GM03348 (cell line): Measurements from ENCODE around the gene NPVF.
A peak's percentile ranks its signal among the peaks of the same experiment; 100 is the strongest.

Experiments
- DNase-seq: peaks from one replicate; pipeline ENCODE4 v3.0.0; 2012; ENCODE audit warnings: low spot score

Gene NPVF

GRCh38 chr7:25234336-25234735, 6.0 kb upstream of the NPVF start:
- DNase-seq, result no peak

GRCh38 chr7:25223206-25223605, 5.1 kb downstream of the NPVF start:
- DNase-seq, result no peak

GRCh38 chr7:25222666-25223065, 5.6 kb downstream of the NPVF start:
- DNase-seq, result no peak

- DNase-seq, result no peak
Observed at GRCh38 chr7:25221009-25221408, 7.3 kb downstream of the NPVF start.

- DNase-seq, result no peak
Observed at GRCh38 chr7:25218191-25218590, 10.1 kb downstream of the NPVF start.

GRCh38 chr7:25216837-25217236, 11.4 kb downstream of the NPVF start:
- DNase-seq, result peak; percentile 27

GRCh38 chr7:25215694-25216335, 12.5 kb downstream of the NPVF start:
- no peak for DNase-seq

GRCh38 chr7:25208525-25209221, 19.6 kb downstream of the NPVF start:
- no peak for DNase-seq

GRCh38 chr7:25207887-25208286, 20.4 kb downstream of the NPVF start:
- DNase-seq, result no peak

- DNase-seq, result no peak
Observed at GRCh38 chr7:25206765-25207164, 21.5 kb downstream of the NPVF start.

GRCh38 chr7:25196132-25196896, 32.0 kb downstream of the NPVF start:
- DNase-seq, result no peak

GRCh38 chr7:25194036-25194435, 34.2 kb downstream of the NPVF start:
- no peak for DNase-seq

- DNase-seq, result no peak
Observed at GRCh38 chr7:25192043-25192442, 36.2 kb downstream of the NPVF start.

GRCh38 chr7:25189197-25189596, 39.1 kb downstream of the NPVF start:
- DNase-seq, result no peak

GRCh38 chr7:25187932-25188331, 40.4 kb downstream of the NPVF start:
- no peak for DNase-seq

- DNase-seq, result no peak
Observed at GRCh38 chr7:25186436-25186835, 41.9 kb downstream of the NPVF start.

GRCh38 chr7:25181532-25181931, 46.8 kb downstream of the NPVF start:
- no peak for DNase-seq

GRCh38 chr7:25180946-25181345, 47.3 kb downstream of the NPVF start:
- no peak for DNase-seq

GRCh38 chr7:25180592-25180923, 47.7 kb downstream of the NPVF start:
- no peak for DNase-seq

GRCh38 chr7:25179771-25180591, 48.3 kb downstream of the NPVF start:
- DNase-seq, result peak; percentile 97

GRCh38 chr7:25179325-25179724, 49.0 kb downstream of the NPVF start:
- no peak for DNase-seq
